SK-N-SH treated with all-trans-retinoic acid at 6 μM for 48 hours (cell line): Measurements from ENCODE around the gene CHSY3.

ENCODE experiments used
- ATAC-seq: fragments of 200-7000 bp; cut with Tn5 transposase; 3 replicates; pipeline ENCODE4 v1.9.1; 2020; ENCODE audit warnings: mild to moderate bottlenecking, moderate library complexity
- ARNTL ChIP-seq: fragments of 450-650 bp; formaldehyde crosslinking; IDR thresholded peaks from 2 replicates; pipeline ENCODE4 v1.5.0; 2020; ENCODE audit warnings: low read depth, mild to moderate bottlenecking, moderate library complexity, borderline replicate concordance
- BACH2 ChIP-seq: fragments of 250-450 bp; sonication (Bioruptor Pico); IDR thresholded peaks from 2 replicates; pipeline ENCODE4 v1.9.0; 2021; ENCODE audit warnings: mild to moderate bottlenecking, borderline replicate concordance
- ESRRG ChIP-seq: fragments of 250-450 bp; sonication (Bioruptor Pico); IDR thresholded peaks from 2 replicates; pipeline ENCODE4 v1.6.1; 2021; ENCODE audit warnings: mild to moderate bottlenecking
- GLIS3 ChIP-seq: fragments of 250-450 bp; sonication (Bioruptor Pico); IDR thresholded peaks from 2 replicates; pipeline ENCODE4 v1.5.0; 2020; ENCODE audit warnings: mild to moderate bottlenecking, moderate library complexity
- ISL1 ChIP-seq: fragments of 250-450 bp; sonication (Bioruptor Pico); IDR thresholded peaks from 2 replicates; pipeline ENCODE4 v2.1.2; 2022; ENCODE audit warnings: mild to moderate bottlenecking, moderate library complexity
- OSR1 ChIP-seq: fragments of 250-450 bp; sonication (Bioruptor Pico); IDR thresholded peaks from 2 replicates; pipeline ENCODE4 v1.8.0; 2022; ENCODE audit warnings: moderate library complexity, mild to moderate bottlenecking, inconsistent platforms
- PPARA ChIP-seq: fragments of 250-450 bp; sonication (Bioruptor Pico); IDR thresholded peaks from 2 replicates; pipeline ENCODE4 v1.5.0; 2020; ENCODE audit warnings: mild to moderate bottlenecking, borderline replicate concordance
- RARB ChIP-seq: fragments of 250-450 bp; sonication (Bioruptor Pico); IDR thresholded peaks from 2 replicates; pipeline ENCODE4 v1.8.0; 2021; ENCODE audit warnings: mild to moderate bottlenecking, moderate library complexity
- SNAI2 ChIP-seq: fragments of 250-450 bp; sonication (Bioruptor Pico); IDR thresholded peaks from 2 replicates; pipeline ENCODE4 v1.5.0; 2020; ENCODE audit warnings: mild to moderate bottlenecking, moderate library complexity
- TCF4 ChIP-seq: fragments of 250-450 bp; sonication (Bioruptor Pico); IDR thresholded peaks from 2 replicates; pipeline ENCODE4 v1.8.0; 2021; ENCODE audit warnings: mild to moderate bottlenecking, moderate library complexity, borderline replicate concordance
- TOX ChIP-seq: fragments of 250-450 bp; sonication (Bioruptor Pico); IDR thresholded peaks from 2 replicates; pipeline ENCODE4 v1.8.0; 2021; ENCODE audit warnings: mild to moderate bottlenecking, moderate library complexity, borderline replicate concordance
- ZC3H10 ChIP-seq: fragments of 250-450 bp; sonication (Bioruptor Pico); IDR thresholded peaks from 2 replicates; pipeline ENCODE4 v1.5.1; 2021; ENCODE audit warnings: mild to moderate bottlenecking, moderate library complexity
- ZFP3 ChIP-seq: fragments of 250-450 bp; sonication (Bioruptor Pico); IDR thresholded peaks from 2 replicates; pipeline ENCODE4 v1.5.0; 2020; ENCODE audit warnings: mild to moderate bottlenecking, moderate library complexity
- ZFP30 ChIP-seq: fragments of 450-650 bp; formaldehyde crosslinking; IDR thresholded peaks from 2 replicates; pipeline ENCODE4 v1.5.0; 2022; ENCODE audit warnings: mild to moderate bottlenecking, moderate library complexity
- ZNF565 ChIP-seq: fragments of 450-650 bp; formaldehyde crosslinking; conservative IDR thresholded peaks from 2 replicates; pipeline ENCODE4 v1.5.0; 2020; ENCODE audit warnings: low read depth, mild to moderate bottlenecking, moderate library complexity
- ZNF70 ChIP-seq: fragments of 450-650 bp; formaldehyde crosslinking; IDR thresholded peaks from 2 replicates; pipeline ENCODE4 v1.5.0; 2020; ENCODE audit warnings: mild to moderate bottlenecking, moderate library complexity
- ZNF8 ChIP-seq: fragments of 450-650 bp; formaldehyde crosslinking; IDR thresholded peaks from 2 replicates; pipeline ENCODE4 v1.5.0; 2020; ENCODE audit warnings: mild to moderate bottlenecking, moderate library complexity
- TF ChIP-seq, protein P1 (sequence below): fragments of 250-450 bp; sonication (Bioruptor Pico); IDR thresholded peaks from 2 replicates; pipeline ENCODE4 v1.5.1; 2020; ENCODE audit warnings: low read depth, mild to moderate bottlenecking, moderate library complexity
- TF ChIP-seq, protein P2 (sequence below): fragments of 250-450 bp; sonication (Bioruptor Pico); IDR thresholded peaks from 2 replicates; pipeline ENCODE4 v1.5.0; 2020; ENCODE audit warnings: mild to moderate bottlenecking, moderate library complexity
- TF ChIP-seq, protein P3 (sequence below): fragments of 250-450 bp; sonication (Bioruptor Pico); IDR thresholded peaks from 2 replicates; pipeline ENCODE4 v1.8.0; 2020; ENCODE audit warnings: mild to moderate bottlenecking, moderate library complexity, borderline replicate concordance
- TF ChIP-seq, protein P4 (sequence below): fragments of 250-450 bp; sonication (Bioruptor Pico); IDR thresholded peaks from 2 replicates; pipeline ENCODE4 v1.5.1; 2021; ENCODE audit warnings: mild to moderate bottlenecking, moderate library complexity
- TF ChIP-seq, protein P5 (sequence below): fragments of 250-450 bp; sonication (Bioruptor Pico); IDR thresholded peaks from 2 replicates; pipeline ENCODE4 v1.8.0; 2021; ENCODE audit warnings: low read depth, mild to moderate bottlenecking, moderate library complexity, borderline replicate concordance

The CHSY3 gene

DNA sequence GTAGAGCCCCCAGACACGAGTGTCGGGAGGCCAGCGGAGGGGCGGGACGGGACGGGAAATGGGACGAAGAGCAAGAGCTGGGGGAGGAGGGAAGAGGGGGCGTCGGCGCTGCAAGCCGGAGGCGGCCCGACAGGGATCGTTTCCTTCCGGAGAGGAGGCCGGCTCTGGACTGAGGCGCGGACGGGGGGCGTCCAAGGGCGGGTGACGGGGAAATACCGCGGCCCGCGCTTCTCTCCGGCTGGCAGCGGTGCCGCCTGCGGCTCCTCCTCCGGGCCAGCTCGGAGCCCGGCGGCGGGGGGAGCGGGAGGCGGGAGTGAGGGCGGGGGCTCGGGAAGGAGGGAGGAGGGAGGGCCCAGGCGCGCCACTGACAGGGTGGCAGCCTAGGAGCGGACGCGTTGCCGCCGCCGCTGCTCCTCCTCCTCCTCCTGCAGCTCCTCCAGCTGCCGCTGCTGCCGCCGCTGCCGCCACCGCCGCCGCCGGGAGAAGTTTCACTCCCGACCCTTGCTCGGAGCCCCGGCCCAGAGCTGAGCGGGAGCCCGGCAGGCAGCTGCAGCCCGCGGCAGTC lies at the start of gene CHSY3:
TSS of gene CHSY3 (plus strand) at position 364 of the 565 bp plus-strand sequence.
- peak; percentile 83 for ATAC-seq
- TF ChIP-seq BACH2 (CRISPR knock-in tag) = no peak
- TF ChIP-seq, protein P1, sequence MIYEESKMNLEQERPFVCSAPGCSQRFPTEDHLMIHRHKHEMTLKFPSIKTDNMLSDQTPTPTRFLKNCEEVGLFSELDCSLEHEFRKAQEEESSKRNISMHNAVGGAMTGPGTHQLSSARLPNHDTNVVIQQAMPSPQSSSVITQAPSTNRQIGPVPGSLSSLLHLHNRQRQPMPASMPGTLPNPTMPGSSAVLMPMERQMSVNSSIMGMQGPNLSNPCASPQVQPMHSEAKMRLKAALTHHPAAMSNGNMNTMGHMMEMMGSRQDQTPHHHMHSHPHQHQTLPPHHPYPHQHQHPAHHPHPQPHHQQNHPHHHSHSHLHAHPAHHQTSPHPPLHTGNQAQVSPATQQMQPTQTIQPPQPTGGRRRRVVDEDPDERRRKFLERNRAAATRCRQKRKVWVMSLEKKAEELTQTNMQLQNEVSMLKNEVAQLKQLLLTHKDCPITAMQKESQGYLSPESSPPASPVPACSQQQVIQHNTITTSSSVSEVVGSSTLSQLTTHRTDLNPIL (CRISPR knock-in tag) = no peak
- TF ChIP-seq SNAI2 (CRISPR knock-in tag) = no peak
- no peak for TF ChIP-seq OSR1 (CRISPR knock-in tag)
- no peak for TF ChIP-seq ZNF70 (CRISPR knock-in tag)
- no peak for TF ChIP-seq ZC3H10
- TF ChIP-seq ZFP3 (CRISPR knock-in tag) = no peak
- no peak for TF ChIP-seq ARNTL (CRISPR knock-in tag)
- TF ChIP-seq, protein P2, sequence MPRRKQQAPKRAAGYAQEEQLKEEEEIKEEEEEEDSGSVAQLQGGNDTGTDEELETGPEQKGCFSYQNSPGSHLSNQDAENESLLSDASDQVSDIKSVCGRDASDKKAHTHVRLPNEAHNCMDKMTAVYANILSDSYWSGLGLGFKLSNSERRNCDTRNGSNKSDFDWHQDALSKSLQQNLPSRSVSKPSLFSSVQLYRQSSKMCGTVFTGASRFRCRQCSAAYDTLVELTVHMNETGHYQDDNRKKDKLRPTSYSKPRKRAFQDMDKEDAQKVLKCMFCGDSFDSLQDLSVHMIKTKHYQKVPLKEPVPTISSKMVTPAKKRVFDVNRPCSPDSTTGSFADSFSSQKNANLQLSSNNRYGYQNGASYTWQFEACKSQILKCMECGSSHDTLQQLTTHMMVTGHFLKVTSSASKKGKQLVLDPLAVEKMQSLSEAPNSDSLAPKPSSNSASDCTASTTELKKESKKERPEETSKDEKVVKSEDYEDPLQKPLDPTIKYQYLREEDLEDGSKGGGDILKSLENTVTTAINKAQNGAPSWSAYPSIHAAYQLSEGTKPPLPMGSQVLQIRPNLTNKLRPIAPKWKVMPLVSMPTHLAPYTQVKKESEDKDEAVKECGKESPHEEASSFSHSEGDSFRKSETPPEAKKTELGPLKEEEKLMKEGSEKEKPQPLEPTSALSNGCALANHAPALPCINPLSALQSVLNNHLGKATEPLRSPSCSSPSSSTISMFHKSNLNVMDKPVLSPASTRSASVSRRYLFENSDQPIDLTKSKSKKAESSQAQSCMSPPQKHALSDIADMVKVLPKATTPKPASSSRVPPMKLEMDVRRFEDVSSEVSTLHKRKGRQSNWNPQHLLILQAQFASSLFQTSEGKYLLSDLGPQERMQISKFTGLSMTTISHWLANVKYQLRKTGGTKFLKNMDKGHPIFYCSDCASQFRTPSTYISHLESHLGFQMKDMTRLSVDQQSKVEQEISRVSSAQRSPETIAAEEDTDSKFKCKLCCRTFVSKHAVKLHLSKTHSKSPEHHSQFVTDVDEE (CRISPR knock-in tag) = no peak
- no peak for TF ChIP-seq ZNF8 (CRISPR knock-in tag)
- TF ChIP-seq, protein P3, sequence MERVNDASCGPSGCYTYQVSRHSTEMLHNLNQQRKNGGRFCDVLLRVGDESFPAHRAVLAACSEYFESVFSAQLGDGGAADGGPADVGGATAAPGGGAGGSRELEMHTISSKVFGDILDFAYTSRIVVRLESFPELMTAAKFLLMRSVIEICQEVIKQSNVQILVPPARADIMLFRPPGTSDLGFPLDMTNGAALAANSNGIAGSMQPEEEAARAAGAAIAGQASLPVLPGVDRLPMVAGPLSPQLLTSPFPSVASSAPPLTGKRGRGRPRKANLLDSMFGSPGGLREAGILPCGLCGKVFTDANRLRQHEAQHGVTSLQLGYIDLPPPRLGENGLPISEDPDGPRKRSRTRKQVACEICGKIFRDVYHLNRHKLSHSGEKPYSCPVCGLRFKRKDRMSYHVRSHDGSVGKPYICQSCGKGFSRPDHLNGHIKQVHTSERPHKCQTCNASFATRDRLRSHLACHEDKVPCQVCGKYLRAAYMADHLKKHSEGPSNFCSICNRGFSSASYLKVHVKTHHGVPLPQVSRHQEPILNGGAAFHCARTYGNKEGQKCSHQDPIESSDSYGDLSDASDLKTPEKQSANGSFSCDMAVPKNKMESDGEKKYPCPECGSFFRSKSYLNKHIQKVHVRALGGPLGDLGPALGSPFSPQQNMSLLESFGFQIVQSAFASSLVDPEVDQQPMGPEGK (CRISPR knock-in tag) = no peak
- no peak for TF ChIP-seq TCF4 (CRISPR knock-in tag)
- no peak for TF ChIP-seq ISL1 (CRISPR knock-in tag)
- TF ChIP-seq, protein P4, sequence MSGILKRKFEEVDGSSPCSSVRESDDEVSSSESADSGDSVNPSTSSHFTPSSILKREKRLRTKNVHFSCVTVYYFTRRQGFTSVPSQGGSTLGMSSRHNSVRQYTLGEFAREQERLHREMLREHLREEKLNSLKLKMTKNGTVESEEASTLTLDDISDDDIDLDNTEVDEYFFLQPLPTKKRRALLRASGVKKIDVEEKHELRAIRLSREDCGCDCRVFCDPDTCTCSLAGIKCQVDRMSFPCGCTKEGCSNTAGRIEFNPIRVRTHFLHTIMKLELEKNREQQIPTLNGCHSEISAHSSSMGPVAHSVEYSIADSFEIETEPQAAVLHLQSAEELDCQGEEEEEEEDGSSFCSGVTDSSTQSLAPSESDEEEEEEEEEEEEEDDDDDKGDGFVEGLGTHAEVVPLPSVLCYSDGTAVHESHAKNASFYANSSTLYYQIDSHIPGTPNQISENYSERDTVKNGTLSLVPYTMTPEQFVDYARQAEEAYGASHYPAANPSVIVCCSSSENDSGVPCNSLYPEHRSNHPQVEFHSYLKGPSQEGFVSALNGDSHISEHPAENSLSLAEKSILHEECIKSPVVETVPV = no peak
- no peak for TF ChIP-seq ZNF565 (CRISPR knock-in tag)

DNA sequence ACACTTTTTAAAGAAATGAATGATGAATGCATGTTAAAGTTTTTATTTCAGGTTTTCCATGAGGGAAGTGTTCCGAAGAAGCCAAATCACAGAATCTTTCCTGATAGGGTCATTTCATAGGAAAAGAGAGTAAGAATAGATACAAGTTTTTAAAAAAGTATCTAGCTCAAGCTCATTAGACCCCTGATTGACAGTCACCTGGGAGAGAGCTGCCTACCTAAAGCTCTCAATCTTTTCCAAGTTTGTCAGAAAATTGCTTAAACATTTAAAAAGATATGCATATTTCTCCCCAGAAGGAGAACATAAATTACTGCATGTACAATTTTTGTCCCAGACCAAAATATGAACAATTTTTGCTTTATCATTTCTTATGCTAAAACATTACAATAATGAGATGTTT lies 47.9 kb upstream of the CHSY3 start:
- no peak for ATAC-seq
- no peak for TF ChIP-seq ESRRG (CRISPR knock-in tag)
- TF ChIP-seq PPARA (CRISPR knock-in tag) = no peak
- TF ChIP-seq ARNTL (CRISPR knock-in tag) = no peak
- TF ChIP-seq ZNF70 (CRISPR knock-in tag) = no peak
- TF ChIP-seq RARB (CRISPR knock-in tag) = no peak
- no peak for TF ChIP-seq GLIS3

DNA sequence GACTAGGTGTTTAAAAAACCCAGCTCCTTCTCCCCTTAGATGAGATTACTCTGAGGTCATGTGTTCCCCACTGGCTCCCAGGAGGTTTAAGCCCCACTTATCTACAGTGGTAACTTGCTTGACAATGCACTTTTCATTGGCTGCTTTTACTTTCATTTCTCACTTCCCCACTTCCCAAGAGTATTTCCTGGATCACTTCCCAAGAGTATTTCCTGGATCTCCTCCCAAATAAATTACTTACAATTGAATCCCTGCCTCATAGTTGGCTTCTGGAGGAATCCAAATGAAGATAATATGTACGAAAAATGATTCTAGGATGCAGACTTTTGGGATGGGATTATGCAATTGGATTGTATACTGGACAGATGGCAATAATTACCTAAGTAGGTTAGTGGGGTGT lies 47.1 kb upstream of the CHSY3 start:
- no peak for ATAC-seq
- TF ChIP-seq ZNF565 (CRISPR knock-in tag) (no peak), ZNF8 (CRISPR knock-in tag) (no peak), ZC3H10 (no peak), ESRRG (CRISPR knock-in tag) (no peak), ZFP30 (CRISPR knock-in tag) (no peak), OSR1 (CRISPR knock-in tag) (no peak), TOX (no peak), ZNF70 (CRISPR knock-in tag) (no peak), GLIS3 (no peak)
- TF ChIP-seq, protein P3 (CRISPR knock-in tag) = no peak
- TF ChIP-seq, protein P4 = no peak
- TF ChIP-seq, protein P5, sequence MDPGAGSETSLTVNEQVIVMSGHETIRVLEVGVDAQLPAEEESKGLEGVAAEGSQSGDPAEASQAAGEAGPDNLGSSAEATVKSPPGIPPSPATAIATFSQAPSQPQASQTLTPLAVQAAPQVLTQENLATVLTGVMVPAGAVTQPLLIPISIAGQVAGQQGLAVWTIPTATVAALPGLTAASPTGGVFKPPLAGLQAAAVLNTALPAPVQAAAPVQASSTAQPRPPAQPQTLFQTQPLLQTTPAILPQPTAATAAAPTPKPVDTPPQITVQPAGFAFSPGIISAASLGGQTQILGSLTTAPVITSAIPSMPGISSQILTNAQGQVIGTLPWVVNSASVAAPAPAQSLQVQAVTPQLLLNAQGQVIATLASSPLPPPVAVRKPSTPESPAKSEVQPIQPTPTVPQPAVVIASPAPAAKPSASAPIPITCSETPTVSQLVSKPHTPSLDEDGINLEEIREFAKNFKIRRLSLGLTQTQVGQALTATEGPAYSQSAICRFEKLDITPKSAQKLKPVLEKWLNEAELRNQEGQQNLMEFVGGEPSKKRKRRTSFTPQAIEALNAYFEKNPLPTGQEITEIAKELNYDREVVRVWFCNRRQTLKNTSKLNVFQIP (CRISPR knock-in tag) = no peak
